ENCODE data around the gene CDH12. TPM values are rescaled to one million over a fixed set of nuclear protein-coding genes. Genes with fewer than 3 reads are reported as not detected.
A peak's percentile ranks its signal among the peaks of the same experiment; 100 is the strongest.

CDH12 gene
- total RNA-seq, 1 donor from 2014 or later = not detected

GRCh38 chr5:22391956-22392355, 461.2 kb downstream of the CDH12 start:
- Mint-ChIP-seq H3K27me3 (ENCODE audit: low read depth, unreplicated experiment) (no peaks in the 10 kb centered on the region), H3K4me1 (ENCODE audit: low read depth, unreplicated experiment) (no peaks in the 10 kb centered on the region), H3K27ac (ENCODE audit: unreplicated experiment) (no peak overlapping the region), H3K36me3 (ENCODE audit: low read depth, unreplicated experiment) (no peaks in the 10 kb centered on the region), H3K9me3 (ENCODE audit: unreplicated experiment) (no peaks in the 10 kb centered on the region), H3K4me3 (ENCODE audit: unreplicated experiment) (no peak overlapping the region)
- Histone ChIP-seq H3K9ac (ENCODE audit: low read length) (no peak overlapping the region), H3K4me3 (ENCODE audit: insufficient read depth, low read depth, low read length) (no peak overlapping the region), H3K4me1 (ENCODE audit: insufficient read depth, low read length) (no peaks in the 10 kb centered on the region), H3K9me3 (ENCODE audit: insufficient read depth, low read depth, low read length) (no peaks in the 10 kb centered on the region), H2AFZ (ENCODE audit: low read depth, low read length) (no peak overlapping the region), H4K20me1 (ENCODE audit: insufficient read depth, low read length) (no peaks in the 10 kb centered on the region), H3K27ac (ENCODE audit: low read depth, low read length) (no peak overlapping the region), H3K27me3 (ENCODE audit: insufficient read depth, low read length) (no peaks in the 10 kb centered on the region), H3K79me2 (ENCODE audit: insufficient read depth, low read length) (no peaks in the 10 kb centered on the region), H3K4me2 (ENCODE audit: low read length) (no peak overlapping the region), H3K36me3 (ENCODE audit: insufficient read depth, low read length) (no peaks in the 10 kb centered on the region)
- FAIRE-seq = no peak
- no peak for TF ChIP-seq EZH2 (IDR thresholded peaks at IDR 0.05; ENCODE audit: insufficient read depth, low read length)
- TF ChIP-seq CTCF (IDR thresholded peaks at IDR 0.05; ENCODE audit: insufficient read depth, low read depth, low read length) = no peak
- no peak for DNase-seq (ENCODE audit: low read depth)

DNA sequence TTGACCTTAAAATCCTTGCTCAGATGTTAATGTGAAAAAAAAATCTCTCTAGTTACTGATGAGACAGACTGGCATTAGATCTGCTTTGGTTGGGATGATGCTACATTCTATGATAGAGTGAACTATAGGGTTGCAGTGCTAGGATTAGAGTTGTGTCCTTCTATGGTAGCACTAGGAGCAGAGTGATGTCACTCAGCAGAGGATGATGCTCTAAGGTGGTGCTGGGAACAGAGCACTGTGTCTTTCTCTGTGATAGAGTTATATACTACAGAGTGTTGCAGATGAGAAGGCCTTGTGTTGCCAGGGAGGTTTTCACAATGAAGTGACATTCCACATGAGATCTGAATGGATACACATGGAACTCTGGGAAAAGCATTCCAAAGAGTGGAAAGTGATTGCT, 462.3 kb downstream of the CDH12 start:
- H3K9me3 ChIP-seq (ENCODE audit: insufficient read depth, low read depth, low read length) = no peaks in the 10 kb centered on the region
- H3K36me3 Mint-ChIP-seq (ENCODE audit: low read depth, unreplicated experiment) = no peaks in the 10 kb centered on the region
- H3K27me3 ChIP-seq (ENCODE audit: insufficient read depth, low read length) = no peaks in the 10 kb centered on the region
- H3K36me3 ChIP-seq (ENCODE audit: insufficient read depth, low read length) = no peaks in the 10 kb centered on the region
- FAIRE-seq (no peak), DNase-seq (ENCODE audit: low read depth) (no peak)
- TF ChIP-seq EZH2 (IDR thresholded peaks at IDR 0.05; ENCODE audit: insufficient read depth, low read length) = no peak
- H2AFZ ChIP-seq (ENCODE audit: low read depth, low read length) = no peak overlapping the region
- no peak overlapping the region for H3K27ac ChIP-seq (ENCODE audit: low read depth, low read length)
- H3K4me1 ChIP-seq (ENCODE audit: insufficient read depth, low read length) = no peaks in the 10 kb centered on the region
- no peaks in the 10 kb centered on the region for H4K20me1 ChIP-seq (ENCODE audit: insufficient read depth, low read length)
- no peak overlapping the region for H3K4me3 ChIP-seq (ENCODE audit: insufficient read depth, low read depth, low read length)
- H3K9ac ChIP-seq (ENCODE audit: low read length) = no peak overlapping the region
- H3K4me2 ChIP-seq (ENCODE audit: low read length) = no peak overlapping the region
- H3K27me3 Mint-ChIP-seq (ENCODE audit: low read depth, unreplicated experiment) = no peaks in the 10 kb centered on the region
- no peak overlapping the region for H3K27ac Mint-ChIP-seq (ENCODE audit: unreplicated experiment)
- no peaks in the 10 kb centered on the region for H3K4me1 Mint-ChIP-seq (ENCODE audit: low read depth, unreplicated experiment)
- H3K4me3 Mint-ChIP-seq (ENCODE audit: unreplicated experiment) = no peak overlapping the region
- no peaks in the 10 kb centered on the region for H3K79me2 ChIP-seq (ENCODE audit: insufficient read depth, low read length)
- no peaks in the 10 kb centered on the region for H3K9me3 Mint-ChIP-seq (ENCODE audit: unreplicated experiment)

GRCh38 chr5:22372826-22373660, 480.1 kb downstream of the CDH12 start:
- no peak overlapping the region for H3K27ac Mint-ChIP-seq (ENCODE audit: unreplicated experiment)
- Histone ChIP-seq H3K27me3 (ENCODE audit: insufficient read depth, low read length) (no peaks in the 10 kb centered on the region), H3K79me2 (ENCODE audit: insufficient read depth, low read length) (no peaks in the 10 kb centered on the region), H3K4me3 (ENCODE audit: insufficient read depth, low read depth, low read length) (no peak overlapping the region), H3K36me3 (ENCODE audit: insufficient read depth, low read length) (no peaks in the 10 kb centered on the region), H3K9ac (ENCODE audit: low read length) (no peak overlapping the region), H3K27ac (ENCODE audit: low read depth, low read length) (no peak overlapping the region), H2AFZ (ENCODE audit: low read depth, low read length) (peak overlapping the region; percentile 57), H3K4me1 (ENCODE audit: insufficient read depth, low read length) (peaks cover 11% of the 10 kb centered on the region), H3K9me3 (ENCODE audit: insufficient read depth, low read depth, low read length) (no peaks in the 10 kb centered on the region), H3K4me2 (ENCODE audit: low read length) (peak overlapping the region; percentile 56), H4K20me1 (ENCODE audit: insufficient read depth, low read length) (no peaks in the 10 kb centered on the region)
- no peaks in the 10 kb centered on the region for H3K9me3 Mint-ChIP-seq (ENCODE audit: unreplicated experiment)
- no peaks in the 10 kb centered on the region for H3K27me3 Mint-ChIP-seq (ENCODE audit: low read depth, unreplicated experiment)
- no peak for TF ChIP-seq CTCF (IDR thresholded peaks at IDR 0.05; ENCODE audit: insufficient read depth, low read depth, low read length)
- TF ChIP-seq EZH2 (IDR thresholded peaks at IDR 0.05; ENCODE audit: insufficient read depth, low read length) = no peak
- DNase-seq (ENCODE audit: low read depth) (no peak), FAIRE-seq (no peak)
- H3K4me1 Mint-ChIP-seq (ENCODE audit: low read depth, unreplicated experiment) = peaks cover 11% of the 10 kb centered on the region
- no peaks in the 10 kb centered on the region for H3K36me3 Mint-ChIP-seq (ENCODE audit: low read depth, unreplicated experiment)
- H3K4me3 Mint-ChIP-seq (ENCODE audit: unreplicated experiment) = no peak overlapping the region
